C4-2B (cell line): Measurements from ENCODE around the gene NATD1.

ENCODE experiments used
- CTCF ChIP-seq: fragments of 450-650 bp; conservative IDR thresholded peaks from 2 replicates; pipeline ENCODE4 v1.5.1; 2017; ENCODE audit warnings: mild to moderate bottlenecking
- ZFX ChIP-seq: fragments of 450-650 bp; IDR thresholded peaks from 2 replicates; pipeline ENCODE4 v1.6.1; 2017

- TF ChIP-seq CTCF, result no peak
- TF ChIP-seq ZFX, result no peak
These were observed 19.9 kb upstream of the NATD1 start for GRCh38 chr17:21272881-21273792.
